Measurements from ENCODE around the gene DIP2C.
A peak's percentile ranks its signal among the peaks of the same experiment; 100 is the strongest.
"Not testable (repeated sequence)": the region's sequence is repeated elsewhere in the genome, so short reads cannot be mapped to it uniquely, and the experiment has no call there.

The DIP2C gene

DNA sequence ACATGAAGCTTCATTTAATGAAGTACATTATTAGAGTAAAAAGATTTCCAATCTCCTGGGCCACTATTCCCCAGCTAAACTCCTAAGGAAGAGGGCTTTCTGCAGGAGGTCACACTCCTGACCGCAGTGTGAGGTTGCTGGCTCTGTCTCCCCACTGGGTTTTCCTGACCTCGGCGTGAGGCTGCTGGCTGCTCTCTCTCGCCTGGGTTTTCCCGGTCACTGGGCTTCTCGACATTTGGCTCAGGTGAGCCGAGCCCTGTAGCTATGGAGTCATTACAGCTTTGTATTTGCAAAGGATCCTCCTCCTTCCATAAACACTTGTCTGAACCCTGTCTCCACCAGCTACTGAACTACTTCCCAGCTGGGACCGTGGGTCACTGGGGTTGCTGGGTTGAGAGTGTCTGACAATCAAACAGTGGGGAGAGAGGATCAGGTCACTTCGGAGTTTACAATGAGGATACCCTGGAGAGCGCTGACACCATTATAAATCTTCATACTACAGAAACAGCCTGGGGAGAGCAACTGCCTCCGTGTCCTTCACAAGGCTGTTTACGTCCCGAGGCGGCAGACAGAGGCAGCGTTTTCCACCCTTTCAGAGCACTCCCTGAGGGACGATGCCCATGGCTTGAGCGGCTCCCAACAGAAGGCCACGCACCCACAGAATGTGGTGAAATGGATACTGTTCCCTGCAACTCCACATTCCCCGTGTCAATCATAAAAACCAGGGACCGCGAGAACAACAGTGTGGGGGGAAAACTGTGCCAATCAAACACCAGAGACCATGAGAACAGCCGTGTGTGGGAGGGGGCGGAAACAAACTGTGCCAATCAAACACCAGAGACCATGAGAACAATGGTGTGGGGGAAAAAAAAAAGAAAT is 328.0 kb downstream of the DIP2C start:
- DNase-seq, result no peak

DNA sequence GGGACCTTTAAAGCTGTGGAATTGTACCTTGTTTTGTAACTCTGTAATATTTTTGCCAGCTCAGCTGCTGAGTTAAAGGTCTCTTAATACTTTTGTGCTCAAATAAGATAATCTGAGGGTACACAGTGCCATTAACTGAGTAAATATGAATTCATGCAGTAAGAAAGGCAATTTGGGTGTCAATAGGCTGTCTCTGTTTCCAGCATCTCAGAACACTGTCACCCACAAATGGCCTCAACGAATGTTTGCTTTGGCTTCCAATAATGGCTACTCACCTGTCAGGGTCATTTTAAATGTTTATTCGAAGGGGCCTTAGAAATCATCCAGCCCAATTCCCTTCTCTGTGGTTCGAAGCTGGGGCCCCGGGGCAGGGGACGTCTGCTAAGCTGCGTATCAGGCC is 328.8 kb downstream of the DIP2C start:
- DNase-seq, result no peak

DNA sequence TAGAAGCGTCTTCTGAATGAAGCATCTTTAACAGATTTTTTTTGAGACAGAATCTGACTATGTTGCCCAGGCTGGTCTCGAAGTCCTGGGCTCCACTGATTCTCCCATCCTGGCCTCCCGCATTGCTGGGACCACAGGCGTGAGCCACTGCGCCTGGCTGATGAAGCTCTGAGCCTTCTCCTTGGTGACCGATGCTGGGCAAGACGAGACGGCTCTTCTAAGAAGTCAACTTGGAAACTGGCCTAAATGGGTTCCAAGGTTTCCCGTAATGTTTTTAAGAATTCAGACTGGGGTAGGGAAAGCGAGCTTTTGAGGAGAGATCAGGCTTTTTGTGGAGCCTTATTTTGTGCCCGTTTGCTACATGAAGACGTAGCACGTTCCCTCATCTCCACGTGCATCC is 329.7 kb downstream of the DIP2C start:
- DNase-seq, result no peak

- DNase-seq, result no peak
Measured at GRCh38 chr10:359093-359492, 330.4 kb downstream of the DIP2C start.

- DNase-seq, result no peak
Measured at GRCh38 chr10:357201-357950, 332.1 kb downstream of the DIP2C start.

- DNase-seq, result no peak
Measured at GRCh38 chr10:356452-356851, 333.0 kb downstream of the DIP2C start.

- no peak for DNase-seq
Measured at GRCh38 chr10:354901-355617, 334.4 kb downstream of the DIP2C start.

DNA sequence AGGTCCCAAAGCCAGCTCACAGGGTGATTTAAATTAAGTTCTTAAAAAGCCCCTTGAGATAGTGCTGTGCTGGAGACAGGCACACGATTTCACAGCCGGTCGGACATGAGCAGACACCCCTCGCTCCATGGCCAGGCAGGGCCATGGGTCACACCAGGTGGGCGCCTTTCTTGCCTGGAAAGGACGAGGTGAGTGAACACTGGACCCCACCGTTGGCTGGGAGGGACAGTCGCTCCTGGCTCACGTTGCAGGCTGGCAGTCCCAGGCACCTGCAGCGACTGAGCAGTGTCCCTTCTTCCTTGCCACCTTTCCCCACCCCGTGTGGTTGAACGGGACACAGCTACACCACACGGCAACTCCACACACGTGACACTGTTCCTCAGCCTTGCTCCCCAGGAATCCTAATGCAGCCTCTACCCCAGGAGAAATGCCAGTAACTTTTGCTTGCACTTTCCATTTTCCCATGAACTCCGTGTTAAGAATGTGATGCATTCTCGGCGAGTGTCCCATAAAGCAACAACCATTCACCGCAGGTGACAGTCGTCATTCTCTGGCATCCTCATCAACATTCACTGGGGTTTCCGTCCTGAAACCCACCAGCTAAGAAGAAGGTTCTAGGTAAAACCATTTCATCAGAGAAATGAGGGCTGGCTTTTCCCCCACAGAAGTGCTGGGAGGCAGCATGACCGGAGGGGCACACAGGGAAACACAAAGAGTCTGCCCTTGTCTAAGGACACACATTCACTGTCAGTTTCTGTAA is 336.8 kb downstream of the DIP2C start:
- no peak for DNase-seq

DNA sequence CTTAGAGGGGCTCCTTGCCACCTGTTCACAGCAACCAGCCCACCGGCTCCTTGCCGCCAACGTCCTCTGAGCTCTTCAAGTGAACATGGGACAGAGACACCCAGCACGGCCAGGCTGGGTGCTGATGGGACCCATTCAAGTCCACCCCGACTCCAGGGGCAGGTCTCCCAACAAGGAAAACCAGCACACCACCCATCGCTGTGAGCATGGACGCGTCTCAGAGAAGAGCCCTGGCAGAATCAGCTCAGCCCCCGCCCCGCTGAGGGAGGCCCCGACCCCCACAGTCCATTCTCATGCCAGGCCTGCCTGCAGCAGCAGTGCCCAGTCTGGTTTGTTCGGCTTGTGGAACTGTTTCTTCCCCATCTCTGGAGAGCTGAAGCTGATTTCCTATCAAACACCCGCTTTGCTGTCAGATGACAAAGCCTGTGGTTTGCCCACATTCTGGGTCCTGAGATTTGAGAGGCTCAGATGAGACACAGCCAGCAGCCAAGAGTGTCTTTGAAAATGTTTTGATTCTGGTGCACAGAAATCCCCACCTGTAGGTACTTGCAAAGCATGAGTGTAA is 337.6 kb downstream of the DIP2C start:
- peak; percentile 34 for DNase-seq

DNA sequence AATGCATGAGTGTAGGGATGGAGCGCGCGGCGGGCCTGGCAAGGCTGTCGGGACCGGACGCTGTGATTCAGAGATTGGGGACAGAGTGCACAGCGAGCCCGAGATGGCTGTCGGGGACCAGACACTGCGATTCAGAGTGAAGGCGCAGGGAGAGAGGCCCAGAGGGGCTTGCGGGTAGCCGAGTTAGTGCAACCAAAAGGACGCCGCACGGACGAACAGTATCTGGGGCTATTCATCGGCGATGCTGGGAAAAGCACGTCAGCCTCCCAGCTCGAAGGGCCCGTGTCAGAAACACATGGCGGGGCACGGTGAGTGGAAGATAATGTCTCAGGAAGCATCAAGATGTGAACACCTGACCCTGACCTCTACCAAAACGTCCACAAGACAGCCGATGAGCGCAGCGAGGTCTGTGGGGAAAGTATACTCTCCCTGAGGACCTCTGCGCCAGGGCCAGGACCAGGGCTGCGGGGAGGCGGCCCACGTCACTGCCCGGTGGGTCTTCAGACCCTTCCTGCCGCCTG is 338.4 kb downstream of the DIP2C start:
- DNase-seq, result no peak

GRCh38 chr10:349081-349480 is 340.4 kb downstream of the DIP2C start:
- DNase-seq, result no peak

- no peak for DNase-seq
Measured at GRCh38 chr10:348456-348855, 341.0 kb downstream of the DIP2C start.

DNA sequence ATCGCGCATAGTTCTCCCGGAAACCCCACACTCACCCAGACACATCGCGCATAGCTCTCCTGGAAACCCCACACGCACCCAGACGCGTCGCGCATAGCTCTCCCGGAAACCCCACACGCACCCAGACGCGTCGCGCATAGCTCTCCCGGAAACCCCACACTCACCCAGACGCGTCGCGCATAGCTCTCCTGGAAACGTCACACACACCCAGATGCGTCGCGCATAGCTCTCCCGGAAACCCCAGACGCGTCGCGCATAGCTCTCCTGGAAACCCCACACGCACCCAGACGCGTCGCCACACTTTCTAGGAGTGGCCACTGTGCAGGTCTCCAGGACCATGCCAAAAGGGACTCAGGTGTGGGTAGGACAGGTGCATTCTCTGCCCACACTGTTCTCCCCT is 341.7 kb downstream of the DIP2C start:
- not testable (repeated sequence) for DNase-seq

GRCh38 chr10:347190-347589 is 342.3 kb downstream of the DIP2C start:
- DNase-seq, result not testable (repeated sequence)

DNA sequence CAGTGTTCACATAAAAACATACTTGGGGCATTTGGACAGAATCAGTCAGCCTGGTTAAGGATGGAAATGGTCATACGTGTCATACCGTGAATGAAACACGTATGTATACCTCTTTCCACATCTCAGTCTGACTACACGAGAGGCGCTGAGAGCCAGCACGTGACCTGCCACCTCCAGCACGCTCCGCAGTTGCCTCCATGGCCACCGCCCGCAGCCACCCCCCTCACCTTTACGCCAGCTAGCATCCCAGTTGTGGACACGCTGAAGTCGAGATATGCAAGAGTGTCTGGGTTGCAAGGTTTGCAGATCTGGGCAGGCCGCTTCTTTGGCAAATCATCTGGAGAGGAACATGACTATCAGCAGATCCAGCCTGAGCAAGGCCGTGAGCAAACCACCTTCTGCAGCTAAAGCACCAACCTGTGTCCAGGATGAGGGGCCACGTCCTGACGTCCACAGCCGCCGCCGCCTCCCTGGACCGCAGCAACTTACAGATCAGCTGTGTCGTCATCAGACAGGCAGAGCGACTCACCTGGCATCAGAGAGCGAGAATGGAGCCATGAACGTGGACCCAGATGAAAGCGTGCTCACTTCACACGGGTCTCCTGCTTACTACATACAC is 344.8 kb downstream of the DIP2C start:
- no peak for DNase-seq

GRCh38 chr10:343231-344220 is 345.9 kb downstream of the DIP2C start:
- no peak for DNase-seq

DNA sequence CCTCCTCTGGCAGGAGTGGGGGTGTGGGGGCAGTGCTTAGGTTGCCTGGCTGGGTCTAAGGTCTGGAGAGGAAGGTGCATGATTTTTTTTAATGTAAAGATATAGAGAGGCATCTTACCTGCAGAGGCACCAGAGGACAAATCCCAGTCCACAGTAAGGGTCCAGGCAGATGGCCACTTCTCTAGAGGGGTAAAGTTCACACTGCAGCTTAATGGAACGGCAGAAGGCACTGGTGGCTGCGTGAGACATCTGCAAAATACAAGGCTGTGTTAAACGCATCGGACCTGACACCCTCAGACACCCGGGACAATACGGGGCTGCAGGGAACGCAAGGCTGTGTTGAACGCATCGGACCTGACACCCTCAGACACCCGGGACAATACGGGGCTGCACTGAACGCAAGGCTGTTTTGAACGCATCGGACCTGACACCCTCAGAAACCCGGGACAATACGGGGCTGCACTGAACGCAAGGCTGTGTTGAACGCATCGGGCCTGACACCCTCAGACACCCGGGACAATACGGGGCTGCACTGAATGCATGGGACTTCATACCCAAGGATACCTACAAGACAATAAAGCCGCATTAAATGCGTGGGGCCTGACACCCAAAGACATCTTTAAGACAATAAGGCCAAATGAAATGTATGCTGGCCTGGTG is 348.3 kb downstream of the DIP2C start:
- DNase-seq, result no peak

GRCh38 chr10:340646-341045 is 348.8 kb downstream of the DIP2C start:
- no peak for DNase-seq

- DNase-seq, result no peak
Measured at GRCh38 chr10:339038-339391, 350.5 kb downstream of the DIP2C start.
